Inferior parietal cortex (tissue), 1 donor: Measurements from ENCODE around the gene PLXDC1.

Source experiments
- DNase-seq: peaks from one replicate; pipeline ENCODE4 v3.0.0-alpha.2; 2016; ENCODE audit errors: extremely low spot score

The PLXDC1 gene

DNA sequence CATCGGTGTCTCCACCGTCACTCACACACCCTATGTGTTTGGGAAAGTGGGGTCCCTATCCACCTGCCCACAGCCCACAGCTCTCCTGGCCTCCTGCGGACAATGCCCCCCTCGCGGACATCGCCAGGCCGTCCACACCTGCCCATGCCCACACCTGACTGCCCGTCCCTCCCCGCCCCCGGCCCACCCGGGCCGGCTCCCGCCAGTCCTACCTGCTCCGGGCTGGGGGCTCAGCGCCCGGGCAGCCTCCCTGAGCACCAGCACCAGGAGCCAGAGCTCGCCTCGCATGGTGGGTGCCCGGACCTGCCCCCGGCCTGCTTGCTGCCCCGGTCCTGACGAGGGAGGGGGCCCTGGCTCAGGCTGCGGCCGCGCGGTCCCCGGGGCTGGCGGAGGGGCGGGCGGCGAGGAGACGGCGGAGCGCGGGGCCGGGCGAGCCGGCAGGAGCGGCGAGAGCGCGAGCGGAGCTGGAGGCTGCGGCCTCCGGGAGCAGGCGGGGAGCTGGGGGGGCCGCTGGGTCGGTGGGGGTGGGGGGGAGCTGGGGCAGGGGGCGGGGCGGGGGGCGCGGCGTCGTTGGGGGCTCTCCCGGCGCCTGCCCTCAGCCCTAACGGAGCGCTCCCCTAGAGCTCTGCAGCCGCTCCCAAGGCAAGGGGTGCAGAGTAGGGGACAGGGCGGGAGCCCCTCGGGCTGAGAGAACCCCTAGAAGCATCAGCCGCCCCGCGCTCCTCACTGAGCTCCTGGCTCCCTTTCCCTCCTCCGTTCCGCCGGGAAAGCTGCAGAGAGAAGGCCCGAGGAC is at the start of gene PLXDC1:
Gene PLXDC1 (minus strand): TSS at position 488 of the 793 bp plus-strand sequence. CDS start 200 bp downstream, at position 288.
- no peak for DNase-seq

DNA sequence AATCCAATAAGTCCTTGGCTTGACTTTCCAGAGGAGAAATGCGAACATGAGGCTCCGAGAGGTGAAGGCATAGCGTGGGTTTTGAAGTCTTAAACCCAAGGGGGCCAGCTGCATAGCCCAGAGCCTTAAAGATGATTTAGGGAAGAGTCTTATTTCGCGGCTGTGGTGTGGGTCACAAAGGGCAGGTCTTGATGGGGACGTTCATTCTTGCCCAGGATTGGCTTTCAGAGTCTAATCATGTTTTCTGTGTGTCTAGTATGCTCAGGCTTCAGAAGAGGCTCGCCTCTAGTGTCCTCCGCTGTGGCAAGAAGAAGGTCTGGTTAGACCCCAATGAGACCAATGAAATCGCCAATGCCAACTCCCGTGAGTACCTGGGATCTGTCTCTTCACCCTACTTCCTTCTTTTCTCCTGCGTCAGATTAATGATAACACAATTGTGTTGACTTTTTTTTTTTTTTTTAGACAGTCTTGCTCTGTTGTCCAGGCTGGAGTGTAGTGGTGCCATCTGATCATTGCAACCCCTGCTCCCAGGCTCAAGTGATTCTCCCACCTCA is 49.6 kb upstream of the PLXDC1 start:
- DNase-seq = no peak

DNA sequence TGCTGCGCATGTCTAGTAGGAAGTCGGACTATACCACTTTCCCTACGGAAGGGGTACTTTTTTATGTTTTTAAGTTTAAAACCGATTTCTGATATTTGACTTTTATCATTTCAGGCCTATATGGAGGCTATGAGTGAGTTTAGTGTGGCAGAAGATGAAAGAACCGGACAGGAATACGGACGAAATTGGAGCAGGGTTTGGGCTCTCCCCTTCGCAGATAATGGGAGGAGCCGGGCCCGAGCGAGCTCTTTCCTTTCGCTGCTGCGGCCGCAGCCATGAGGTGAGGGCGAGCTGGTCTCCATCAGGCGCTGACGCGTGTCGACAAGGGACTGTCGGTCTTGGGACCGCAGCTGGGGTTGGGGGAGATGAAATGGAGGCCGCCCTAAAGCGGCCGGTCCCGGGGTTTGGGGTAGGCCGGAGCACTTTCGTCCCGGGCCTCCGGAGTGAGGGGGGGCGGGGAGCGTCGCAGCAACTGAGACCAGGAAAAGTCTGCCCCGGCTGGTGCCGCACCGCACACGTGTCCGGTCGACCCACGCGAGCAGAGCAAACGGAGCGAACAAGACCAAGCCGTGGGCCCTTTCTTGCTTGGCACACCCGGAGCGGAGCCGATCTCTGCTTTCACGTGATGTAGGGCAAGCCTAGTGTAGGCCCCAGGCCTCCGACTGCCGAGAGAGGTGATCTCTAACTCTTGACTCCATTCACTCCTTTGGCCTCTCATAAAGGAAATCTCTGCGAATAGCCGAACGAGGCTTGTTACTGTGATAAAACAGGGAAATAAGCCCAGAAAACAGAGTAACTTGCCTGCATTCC is 48.8 kb upstream of the PLXDC1 start, which contains the start of gene RPL19:
Gene RPL19 (plus strand): TSS at position 214 of the 810 bp plus-strand sequence. CDS start 62 bp downstream, at position 276.
- DNase-seq = peak; percentile 97

DNA sequence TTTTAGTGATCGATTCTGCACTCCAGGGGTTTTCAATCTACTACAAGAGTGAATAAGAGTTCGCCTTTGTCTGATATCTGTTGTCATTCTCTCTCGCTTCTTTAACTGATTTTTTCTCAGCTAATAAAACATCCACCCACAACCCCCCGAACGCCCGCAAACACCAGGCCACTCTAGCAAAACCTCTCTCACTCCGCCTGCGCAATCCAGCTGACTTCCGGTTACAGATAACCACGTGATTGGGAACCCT is 48.3 kb upstream of the PLXDC1 start:
- no peak for DNase-seq

DNA sequence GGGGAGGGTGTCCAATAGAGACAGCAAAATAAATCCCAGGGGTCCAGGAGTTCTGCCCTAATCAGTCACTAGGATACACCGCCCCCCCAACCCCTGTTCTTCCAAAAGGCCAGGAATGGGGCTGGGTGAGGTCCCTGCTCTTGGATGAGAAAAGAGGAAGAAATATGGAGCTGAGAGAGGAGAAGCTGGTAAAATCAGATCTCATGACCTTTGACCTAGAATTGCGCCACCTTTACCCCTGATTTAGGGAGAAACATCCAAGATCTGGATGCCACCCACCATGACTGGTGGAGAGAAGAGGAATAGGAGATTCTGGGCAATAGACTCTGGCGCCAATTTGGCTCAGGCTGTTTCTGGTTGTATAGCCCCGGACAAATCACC is 46.7 kb upstream of the PLXDC1 start:
- DNase-seq = no peak

DNA sequence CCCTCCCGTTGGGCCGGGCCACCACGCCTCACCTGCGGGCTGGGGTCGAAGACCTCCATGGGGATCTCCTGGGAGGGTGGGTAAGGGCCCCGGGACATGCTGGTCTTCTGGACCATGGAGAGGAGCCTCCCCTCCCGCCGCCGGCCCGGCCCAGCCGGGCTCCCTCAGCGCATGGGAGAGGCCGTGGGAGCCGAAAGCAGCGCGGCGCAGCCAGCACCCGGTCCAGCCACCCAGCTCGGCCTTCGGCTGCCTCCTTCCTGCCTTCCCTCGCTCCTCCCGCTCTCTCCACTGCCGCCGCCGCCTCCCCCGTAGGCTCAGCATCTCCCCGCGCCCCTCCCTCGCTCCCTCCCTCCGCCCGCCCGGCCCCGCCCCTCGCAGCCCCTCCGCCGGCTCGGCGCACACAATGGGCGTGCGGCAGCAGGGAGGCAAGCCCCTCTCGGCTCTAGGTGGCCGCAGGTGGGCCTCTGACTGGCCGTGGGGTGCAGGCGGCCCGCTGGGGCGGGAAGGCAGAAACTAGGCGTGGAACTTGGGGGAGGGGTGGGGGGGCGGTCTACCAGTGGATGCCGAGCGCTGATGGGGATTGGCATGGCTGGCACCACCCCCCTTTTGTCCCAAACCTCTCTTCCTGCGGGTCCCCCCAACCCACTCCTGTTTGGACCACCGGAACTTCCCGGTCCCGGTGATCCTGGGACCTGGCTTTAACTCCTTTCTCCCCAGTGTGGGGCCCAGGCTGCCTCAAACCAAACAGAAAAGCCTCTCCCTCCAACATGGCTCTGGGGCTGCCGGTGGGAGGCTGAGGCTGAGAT is 46.1 kb upstream of the PLXDC1 start, which contains the start of gene CACNB1:
Gene CACNB1 (minus strand): TSS at position 290 of the 806 bp plus-strand sequence. CDS start 174 bp downstream, at position 116.
- no peak for DNase-seq

DNA sequence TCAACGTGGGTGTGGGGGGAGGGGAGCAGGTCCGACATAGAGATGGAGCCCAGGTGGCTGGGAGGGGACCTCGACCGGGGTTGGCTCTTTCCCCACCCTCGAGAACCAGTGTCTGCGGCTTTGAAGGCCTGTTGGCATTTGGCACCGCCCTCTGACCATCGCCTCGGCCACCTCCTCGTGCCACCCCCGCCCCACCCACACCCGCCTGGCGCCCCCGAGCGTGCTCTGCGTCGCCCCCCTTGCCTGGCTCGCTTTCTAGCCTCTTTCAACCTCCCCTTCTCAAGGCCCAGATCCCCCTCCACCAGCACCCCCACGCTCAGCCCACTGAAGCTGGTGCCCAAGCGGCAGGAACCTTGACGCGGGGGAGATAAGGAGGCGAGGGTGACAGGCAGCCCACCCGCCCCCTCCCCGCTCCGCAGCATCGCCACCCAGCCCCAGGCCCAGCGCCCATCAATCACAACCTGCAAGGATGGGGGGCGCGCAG is 45.4 kb upstream of the PLXDC1 start:
- no peak for DNase-seq

DNA sequence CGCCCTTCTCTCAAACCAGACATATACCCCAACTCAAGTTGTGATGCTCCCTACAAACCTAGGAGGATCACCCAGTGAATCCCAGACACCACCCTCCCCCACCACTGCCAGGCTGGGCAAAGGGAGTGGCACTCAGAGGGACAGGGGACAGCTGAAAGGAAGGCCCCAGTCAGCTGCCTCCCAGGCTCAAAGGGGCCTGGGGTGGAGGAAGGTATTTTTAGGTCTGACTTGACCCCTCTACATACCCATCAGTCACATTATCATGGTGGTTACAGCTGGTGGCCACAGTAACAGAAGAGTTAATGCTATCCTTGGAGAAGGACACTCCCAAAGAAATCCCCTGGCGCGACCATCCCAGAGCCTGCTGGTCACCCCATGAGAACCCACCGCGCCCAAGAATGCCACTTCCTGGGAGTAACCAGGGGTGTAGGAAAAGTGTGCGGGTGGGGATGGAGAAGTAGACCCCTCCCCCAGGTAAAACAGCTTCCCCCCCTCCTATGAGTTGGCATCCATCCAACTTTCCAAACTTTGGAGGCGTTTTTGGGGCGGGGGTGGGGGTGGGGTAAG is 44.9 kb upstream of the PLXDC1 start:
- DNase-seq = no peak

DNA sequence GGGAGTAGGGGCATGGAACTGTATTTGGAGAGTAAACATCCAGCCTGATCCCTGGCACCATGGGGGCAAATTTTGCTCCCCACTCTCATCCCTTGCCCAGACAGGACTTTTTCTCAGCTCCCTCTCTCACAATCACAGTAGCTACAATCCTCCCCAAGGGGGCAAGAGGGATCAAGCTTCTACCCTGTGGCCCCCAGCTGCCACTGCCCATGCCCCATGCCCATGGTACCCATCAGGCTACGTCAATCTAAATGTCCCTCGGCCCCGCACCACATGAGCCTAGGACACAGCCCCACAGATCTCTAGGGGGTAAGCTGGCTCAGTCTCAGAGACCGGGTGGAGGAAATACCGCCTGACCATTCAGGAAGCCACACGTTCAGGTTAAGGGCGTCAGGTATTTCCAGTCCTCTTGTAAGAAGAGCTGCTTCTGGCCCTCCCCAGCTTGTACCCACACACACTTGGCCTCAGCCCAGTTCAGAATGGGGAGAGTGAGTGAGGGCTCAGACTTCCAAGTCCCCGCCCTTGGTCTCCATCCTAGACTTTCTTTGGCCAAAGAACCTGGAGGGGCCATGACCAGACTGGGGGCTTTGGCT is 44.2 kb upstream of the PLXDC1 start:
- DNase-seq = no peak

DNA sequence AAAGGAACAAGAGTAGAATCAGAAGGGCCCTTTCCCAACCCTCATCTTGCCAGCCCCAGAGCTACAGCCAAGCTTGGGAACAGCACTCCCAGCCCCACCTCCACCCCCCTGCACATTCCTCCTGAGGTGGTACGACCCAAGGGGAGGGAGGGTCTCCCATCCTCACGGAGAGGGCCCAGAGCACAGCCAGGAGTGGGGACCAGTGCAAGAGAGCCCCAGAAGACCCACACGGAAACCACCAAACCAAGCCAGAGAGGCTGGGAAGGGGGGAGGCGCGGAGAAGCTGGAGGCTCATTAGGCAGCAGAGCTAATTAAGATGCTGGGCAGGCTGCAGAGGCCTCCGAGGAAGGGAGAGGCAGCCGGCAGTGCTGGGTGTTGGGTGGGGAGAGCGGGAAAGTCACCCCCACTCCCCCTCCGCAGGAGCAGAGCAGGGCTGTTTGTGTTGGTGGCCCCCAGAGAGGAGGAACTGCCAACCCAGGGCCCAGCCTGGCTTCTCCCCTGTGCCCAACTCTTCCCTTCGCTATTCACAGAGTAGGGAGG is 43.6 kb upstream of the PLXDC1 start:
- no peak for DNase-seq

DNA sequence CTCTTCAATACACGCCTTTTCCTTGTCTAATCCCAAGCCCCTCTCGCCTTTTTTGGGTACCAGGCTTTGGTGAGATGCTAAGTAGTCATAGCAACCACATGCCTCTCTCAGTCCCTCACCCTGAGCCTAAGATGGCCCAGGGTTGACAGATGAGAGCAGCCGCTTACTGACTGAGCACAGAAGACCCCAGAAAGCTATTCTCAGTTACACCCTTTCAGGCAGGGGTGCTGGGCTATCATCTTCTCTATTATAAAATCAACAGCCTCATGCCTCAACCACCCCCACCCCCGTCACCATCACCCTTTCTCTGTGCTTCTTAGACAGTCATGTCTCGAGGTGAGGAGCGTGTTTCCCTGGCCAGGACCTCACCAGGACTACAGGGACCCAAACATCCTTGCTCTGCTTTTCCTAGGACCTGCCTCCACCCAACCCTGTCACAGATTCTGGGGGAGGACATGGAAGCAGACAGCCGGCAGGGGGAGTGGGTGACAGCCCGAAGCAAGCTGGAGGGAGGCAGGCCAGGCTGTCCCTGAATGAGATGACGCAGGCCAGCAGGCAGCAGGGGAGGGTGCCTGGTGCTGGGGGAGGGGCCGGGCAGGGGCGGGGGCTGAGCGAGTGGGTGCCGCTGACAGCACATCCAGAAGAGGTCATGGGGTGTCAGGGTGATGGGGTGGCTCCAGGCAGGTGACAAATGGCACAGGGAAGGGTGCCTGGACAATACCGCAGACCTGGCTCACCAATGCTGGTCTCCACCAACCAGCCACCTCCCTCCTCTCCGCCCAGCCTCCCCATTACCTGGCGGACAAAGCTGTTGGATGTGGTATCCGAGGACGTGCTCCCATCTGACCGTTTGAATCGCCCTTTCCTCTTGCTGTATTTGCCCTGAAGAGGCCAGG is 42.9 kb upstream of the PLXDC1 start:
- no peak for DNase-seq

DNA sequence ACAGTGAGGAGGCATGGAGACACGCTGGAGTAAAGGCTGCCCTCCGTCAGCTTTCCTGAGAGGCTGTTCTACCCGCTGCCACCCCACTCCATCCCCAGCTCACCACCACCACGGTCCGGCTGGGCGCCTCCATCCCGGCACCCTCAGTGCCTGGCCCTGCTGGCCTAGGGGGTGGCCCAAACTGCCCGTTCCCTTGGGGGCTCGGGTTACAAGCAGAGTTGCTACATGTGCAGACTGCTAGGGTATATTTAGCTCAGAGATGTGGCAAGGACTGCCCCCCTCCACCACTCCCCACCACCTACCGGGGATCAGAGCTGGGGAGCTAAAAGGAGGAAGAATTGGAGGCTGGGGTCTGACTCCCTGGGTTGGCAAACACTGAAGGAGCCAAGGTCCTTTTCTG is 41.9 kb upstream of the PLXDC1 start:
- no peak for DNase-seq

DNA sequence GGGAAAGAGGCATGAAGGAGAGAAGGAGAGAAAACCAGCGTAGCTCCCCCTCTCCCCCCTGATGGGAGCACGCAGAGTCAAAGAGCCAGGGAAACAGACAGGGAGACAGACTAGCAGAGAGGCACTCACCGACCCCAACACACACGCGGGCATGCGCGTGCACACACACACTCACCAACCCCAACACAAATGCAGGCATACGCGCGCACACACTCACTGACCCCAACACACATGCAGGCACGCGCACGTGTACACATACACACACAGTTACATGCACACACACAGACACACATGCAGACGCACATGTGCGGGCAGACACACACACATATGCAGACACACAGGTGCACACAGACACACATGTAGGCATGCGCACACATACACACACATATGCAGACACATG is 41.5 kb upstream of the PLXDC1 start:
- no peak for DNase-seq

DNA sequence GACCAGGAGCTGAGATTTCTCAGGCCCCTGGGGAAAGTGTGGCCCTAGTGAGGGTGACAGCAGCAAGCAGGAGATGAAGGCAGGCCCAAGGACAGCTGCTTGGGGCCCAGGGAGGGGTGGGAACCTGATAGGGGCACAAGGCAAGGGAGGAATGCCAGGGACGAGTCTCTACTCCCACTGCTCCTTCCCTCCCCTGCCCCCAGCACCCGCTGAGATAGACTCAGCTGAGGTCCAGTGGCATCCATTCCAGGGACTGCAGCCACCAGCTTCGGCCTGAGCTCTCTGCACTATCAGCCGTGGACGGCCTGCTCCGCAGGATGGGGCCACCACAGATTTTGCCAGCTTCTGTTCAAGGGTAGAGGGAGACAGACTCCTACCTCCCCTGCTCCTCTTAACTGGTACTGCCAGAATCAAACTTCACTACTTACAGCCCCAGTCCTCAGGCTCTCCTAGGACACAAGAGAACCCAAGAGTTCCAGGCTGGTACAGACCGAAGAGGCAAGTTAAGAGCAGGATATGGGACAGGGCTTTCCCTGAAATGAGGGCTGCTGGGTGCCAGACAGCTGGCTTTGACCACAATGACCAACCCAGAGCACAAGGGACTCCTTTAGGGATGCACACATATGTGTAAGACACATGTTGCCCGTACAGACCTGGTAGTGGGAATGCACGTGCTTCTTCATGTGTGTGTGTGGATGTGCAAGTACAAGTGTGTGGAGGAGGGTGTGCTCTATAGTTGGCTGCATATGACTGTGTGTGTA is 40.5 kb upstream of the PLXDC1 start:
- DNase-seq = no peak

DNA sequence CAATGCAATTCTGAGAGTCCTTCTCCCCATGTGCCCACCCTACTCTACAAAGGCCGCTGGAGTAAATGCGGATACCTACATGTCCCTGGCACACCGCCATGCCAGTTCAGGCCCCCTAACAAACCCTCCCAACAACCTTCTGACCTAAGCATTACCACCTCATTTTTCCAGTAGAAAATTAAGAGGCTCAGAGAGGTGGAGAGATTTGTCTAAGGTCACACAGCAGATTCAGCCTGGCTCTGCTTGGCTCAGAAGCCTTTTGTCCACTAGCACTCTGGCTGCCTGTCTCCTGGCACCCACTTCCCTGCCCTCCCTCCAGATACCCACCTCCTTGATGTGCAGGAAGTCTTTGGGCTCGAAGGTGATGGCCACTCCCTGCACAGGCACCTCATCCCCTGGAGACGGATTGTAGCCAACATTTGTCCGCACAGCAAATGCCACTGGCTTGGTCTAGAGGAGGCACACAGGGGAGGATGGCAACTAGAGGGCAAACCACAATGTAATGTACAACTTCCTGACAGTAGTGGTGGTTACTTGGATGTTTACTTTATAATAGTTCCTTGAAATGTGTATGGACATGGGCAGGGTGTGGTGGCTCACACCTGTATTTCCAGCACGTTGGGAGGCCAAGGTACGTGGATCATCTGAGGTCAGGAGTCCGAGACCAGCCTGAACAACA is 35.9 kb upstream of the PLXDC1 start:
- no peak for DNase-seq

DNA sequence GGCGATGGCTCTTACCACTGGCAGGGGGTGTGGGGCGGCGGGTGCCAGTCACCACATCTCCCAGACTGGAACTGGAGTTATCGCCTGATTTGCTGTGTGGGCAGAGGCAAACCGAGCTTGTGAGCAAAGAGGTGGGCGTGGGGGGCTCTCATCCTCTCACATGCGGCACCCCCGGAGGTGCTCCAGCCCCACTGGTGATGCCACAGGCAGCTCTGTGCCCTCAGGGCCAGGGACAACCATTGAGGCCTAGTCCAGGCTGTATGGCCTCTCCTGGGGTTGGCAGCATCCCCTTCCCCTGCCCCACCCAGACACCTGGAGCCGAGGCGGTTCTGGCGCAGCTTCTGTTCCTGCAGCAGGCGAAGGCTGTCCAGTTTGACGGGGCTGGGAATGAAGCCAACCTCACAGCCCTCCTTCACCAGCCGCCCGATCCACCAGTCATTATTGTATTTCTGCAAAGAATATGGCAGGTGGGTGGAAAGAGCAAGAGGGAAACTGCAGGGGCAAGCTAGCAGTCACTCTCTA is 35.1 kb upstream of the PLXDC1 start:
- no peak for DNase-seq

DNA sequence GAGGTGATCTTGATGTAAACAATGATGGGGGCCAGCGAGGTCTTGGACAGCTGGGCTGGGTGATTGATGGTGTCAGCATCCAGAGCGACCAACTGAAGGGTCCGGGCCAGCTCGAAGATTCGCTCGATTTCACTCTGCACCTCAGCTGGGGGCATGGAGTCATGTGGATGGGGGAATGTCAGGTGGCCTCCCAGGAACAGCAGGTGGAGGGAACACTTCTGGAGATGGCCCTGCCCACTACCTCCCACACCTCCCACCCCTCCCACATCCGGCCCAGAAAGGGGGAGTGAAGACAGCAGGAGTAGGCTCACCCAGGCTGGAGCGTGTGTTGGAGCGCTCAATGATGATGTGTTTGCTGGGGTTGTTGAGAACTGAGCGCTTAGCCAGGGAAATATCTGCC is 32.3 kb upstream of the PLXDC1 start:
- no peak for DNase-seq

DNA sequence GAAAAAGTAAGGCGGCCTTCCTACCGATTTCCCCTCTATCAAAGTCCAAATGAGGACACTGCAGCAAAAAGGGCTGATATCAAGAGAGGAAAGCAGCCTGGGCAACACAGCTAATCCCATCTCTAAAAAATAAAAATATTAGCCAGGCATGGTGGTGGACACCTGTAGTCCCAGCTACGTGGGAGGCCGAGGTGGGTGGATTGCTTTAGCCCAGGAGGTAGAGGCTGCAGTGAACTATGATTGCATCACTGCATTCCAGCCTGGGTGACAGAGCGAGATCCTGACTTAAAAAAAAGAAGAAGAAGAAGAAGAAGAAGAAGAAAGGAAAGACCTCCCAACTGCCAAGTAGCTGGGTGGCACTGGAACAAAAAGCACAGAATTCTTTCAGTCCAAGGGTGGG is 31.6 kb upstream of the PLXDC1 start:
- DNase-seq = no peak
